Measurements from ENCODE around the gene PSMB9. TPM values are rescaled to one million over a fixed set of nuclear protein-coding genes. Genes with fewer than 3 reads are reported as not detected.

Gene PSMB9
- total and polyA plus RNA-seq, 7 donors: 10.2 to 233 (median 23.2) TPM

GRCh38 chr6:32860674-32861073 is 6.7 kb downstream of the PSMB9 start:
- Histone ChIP-seq H3K9me3 (no peaks in the 10 kb centered on the region), H3K4me1 (peaks cover 0 to 6% (median 0%) of the 10 kb centered on the region in 4 donors), H3K27me3 (no peaks in the 10 kb centered on the region), H3K36me3 (peaks cover 0 to 30% (median 9%) of the 10 kb centered on the region in 4 donors), H3K4me3 (no peak overlapping the region), H3K27ac (peak overlapping the region in 1 of 4 donors; percentile 35)
- no peak for DNase-seq
- 83 to 89% methylated on average over 1 of the region's 1 CpG for WGBS, 2 donors
- no peak for TF ChIP-seq POLR2A (IDR thresholded peaks at IDR 0.05)
- no peak for TF ChIP-seq CTCF (IDR thresholded peaks at IDR 0.05)
- no peak for TF ChIP-seq EP300 (IDR thresholded peaks at IDR 0.05)
- TF ChIP-seq POLR2AphosphoS5 (IDR thresholded peaks at IDR 0.05): no peak
- intact Hi-C loops (cut with DNase I): no loop called here

- Histone ChIP-seq H3K27me3 (no peaks in the 10 kb centered on the region), H3K9me3 (no peaks in the 10 kb centered on the region), H3K4me1 (no peaks in the 10 kb centered on the region), H3K27ac (no peak overlapping the region), H3K4me3 (no peak overlapping the region), H3K36me3 (peaks cover 0 to 24% (median 8%) of the 10 kb centered on the region in 4 donors)
- TF ChIP-seq CTCF (IDR thresholded peaks at IDR 0.05) (no peak), POLR2A (IDR thresholded peaks at IDR 0.05) (no peak), POLR2AphosphoS5 (IDR thresholded peaks at IDR 0.05) (no peak), EP300 (IDR thresholded peaks at IDR 0.05) (no peak)
- intact Hi-C loops (cut with DNase I): no loop called here
- 81 to 85% methylated on average over 3 of the region's 3 CpGs for whole genome bisulfite sequencing, 2 donors
- DNase-seq: no peak
These were observed 8.7 kb downstream of the PSMB9 start for GRCh38 chr6:32862725-32863124.

GRCh38 chr6:32865724-32866443 is 11.9 kb downstream of the PSMB9 start:
- DNase-seq: no peak
- H3K36me3 ChIP-seq: no peaks in the 10 kb centered on the region
- no peaks in the 10 kb centered on the region for H3K9me3 ChIP-seq
- TF ChIP-seq CTCF (IDR thresholded peaks at IDR 0.05) (no peak), POLR2AphosphoS5 (IDR thresholded peaks at IDR 0.05) (no peak), EP300 (IDR thresholded peaks at IDR 0.05) (no peak), POLR2A (IDR thresholded peaks at IDR 0.05) (no peak)
- H3K27me3 ChIP-seq: no peaks in the 10 kb centered on the region
- H3K4me1 ChIP-seq: no peaks in the 10 kb centered on the region
- intact Hi-C loops (cut with DNase I): loop anchor here (5.0 kb wide), 1 partner anchor 454 kb away; no protein-coding TSS in a partner anchor
- H3K4me3 ChIP-seq: no peak overlapping the region
- WGBS, 2 donors: 72 to 75% methylated on average over 10 of the region's 10 CpGs
- H3K27ac ChIP-seq: no peak overlapping the region

- TF ChIP-seq EP300 (IDR thresholded peaks at IDR 0.05): no peak
- TF ChIP-seq POLR2A (IDR thresholded peaks at IDR 0.05): no peak
- no peak for TF ChIP-seq POLR2AphosphoS5 (IDR thresholded peaks at IDR 0.05)
- TF ChIP-seq CTCF (IDR thresholded peaks at IDR 0.05): no peak
- Histone ChIP-seq H3K27me3 (no peaks in the 10 kb centered on the region), H3K9me3 (no peaks in the 10 kb centered on the region), H3K27ac (no peak overlapping the region), H3K4me1 (no peaks in the 10 kb centered on the region), H3K36me3 (no peaks in the 10 kb centered on the region), H3K4me3 (no peak overlapping the region)
- intact Hi-C loops (cut with DNase I): loop anchor here (5.0 kb wide), 1 partner anchor 455 kb away; no protein-coding TSS in a partner anchor
- 46 to 62% methylated on average over 3 of the region's 3 CpGs for WGBS, 2 donors
- DNase-seq: no peak
These were observed 13.1 kb downstream of the PSMB9 start for GRCh38 chr6:32867022-32867477.

Data from sigmoid colon (tissue), 7 donors.